Naive thymus-derived CD8-positive, alpha-beta T cell (primary cell): ENCODE data around the gene PDE9A. TPM values are rescaled to one million over a fixed set of nuclear protein-coding genes. Genes with fewer than 3 reads are reported as not detected.

Experiments used
- ATAC-seq, 2 donors: fragments of 150-1000 bp; cut with Tn5 transposase in 1 of 2; sonication (Bioruptor Pico), chemical (Tn5 transposase) in 1 of 2; 1 replicate in 1 of 2; 2 replicates in 1 of 2; pipeline ENCODE4 v1.10.0; 2021; ENCODE audit warnings: mild to moderate bottlenecking in 2 of 2, moderate library complexity in 2 of 2
- POLR2A ChIA-PET: fragments of 350-600 bp; sonication (Branson Sonifier 250); formaldehyde crosslinking; loops from one replicate; lab custom pipeline; 2021; ENCODE audit warnings: antibody characterized with exemption; lab: Charles Lee
- DNase-seq, 10 donors: peaks; one replicate each; pipeline versions ENCODE4 v3.0.0 to v3.0.0-alpha.2; 2020 to 2022
- H3K27ac Mint-ChIP-seq, 10 donors: one replicate each; pipeline ENCODE4 v1.8.0; 2020 to 2022; ENCODE audit warnings: mild to moderate bottlenecking in 10 of 10, mixed read lengths in 10 of 10, moderate library complexity in 4 of 10, inconsistent platforms in 1 of 10
- H3K27me3 Mint-ChIP-seq, 5 donors: one replicate each; pipeline ENCODE4 v1.8.0; 2021 to 2022; ENCODE audit warnings: mixed read lengths in 5 of 5
- H3K36me3 Mint-ChIP-seq, 3 donors: one replicate each; pipeline ENCODE4 v1.8.0; 2020 to 2022; ENCODE audit warnings: mixed read lengths in 3 of 3, mild to moderate bottlenecking in 2 of 3, inconsistent platforms in 1 of 3
- H3K4me1 Mint-ChIP-seq, 4 donors: one replicate each; pipeline ENCODE4 v1.8.0; 2021 to 2022; ENCODE audit warnings: mixed read lengths in 4 of 4
- H3K4me3 Mint-ChIP-seq, 10 donors: one replicate each; pipeline ENCODE4 v1.8.0; 2020 to 2022; ENCODE audit warnings: mild to moderate bottlenecking in 10 of 10, mixed read lengths in 10 of 10, moderate library complexity in 6 of 10, inconsistent platforms in 1 of 10
- H3K9me3 Mint-ChIP-seq, 9 donors: one replicate each; pipeline ENCODE4 v1.8.0; 2020 to 2022; ENCODE audit warnings: mixed read lengths in 9 of 9, mild to moderate bottlenecking in 3 of 9, inconsistent platforms in 1 of 9, moderate library complexity in 1 of 9
- polyA plus RNA-seq, 3 donors: library from polyadenylated mRNA; unstranded; fragments of 300-500 nt; fragmentation: Illumina TruSeq; gene quantifications; one replicate each; pipeline ENCODE4 v1.2.3, GENCODE V29; 2021
- total RNA-seq, 8 experiments: library from RNA in 2 of 8; stranded (reverse) in 2 of 8; gene quantifications; one replicate each; pipeline ENCODE4 v1.2.3 and lab custom pipeline; 2021 to 2026

The PDE9A gene
- total and polyA plus RNA-seq, 5 experiments from 2014 or later, result 3.6 to 17.1 (median 5.1) TPM

DNA sequence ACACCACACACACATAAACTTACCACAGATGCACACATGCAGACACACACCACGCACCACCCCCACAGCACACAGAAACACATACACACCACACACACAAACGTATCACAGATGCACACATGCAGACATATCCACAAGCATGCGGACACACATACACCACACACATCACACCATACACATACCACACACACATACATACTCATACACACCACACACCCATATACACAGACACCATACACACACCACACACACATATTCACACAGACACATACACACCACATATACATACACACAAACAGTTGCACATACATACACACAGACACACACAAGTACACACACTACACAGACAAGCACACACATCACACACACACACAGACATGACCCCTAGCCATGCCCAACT is 37.5 kb upstream of the PDE9A start:
- peaks cover 0 to 3% (median 1%) of the 10 kb centered on the region in 5 donors for H3K27me3 Mint-ChIP-seq
- H3K9me3 Mint-ChIP-seq, result peaks cover 0 to 9% (median 4%) of the 10 kb centered on the region in 9 donors
- no peak for DNase-seq
- no peak overlapping the region for H3K4me3 Mint-ChIP-seq
- peaks cover 0 to 10% (median 1%) of the 10 kb centered on the region in 4 donors for H3K4me1 Mint-ChIP-seq
- ATAC-seq, result no peak
- H3K27ac Mint-ChIP-seq, result no peak overlapping the region
- H3K36me3 Mint-ChIP-seq, result peaks cover 0 to 5% (median 2%) of the 10 kb centered on the region in 3 donors
- POLR2A ChIA-PET, result interaction anchor here (1.1 to 1.4 kb wide), 4 partner anchors 18 to 132 kb away, joined by 3 to 4 read pairs (median 3); no protein-coding TSS in a partner anchor

DNA sequence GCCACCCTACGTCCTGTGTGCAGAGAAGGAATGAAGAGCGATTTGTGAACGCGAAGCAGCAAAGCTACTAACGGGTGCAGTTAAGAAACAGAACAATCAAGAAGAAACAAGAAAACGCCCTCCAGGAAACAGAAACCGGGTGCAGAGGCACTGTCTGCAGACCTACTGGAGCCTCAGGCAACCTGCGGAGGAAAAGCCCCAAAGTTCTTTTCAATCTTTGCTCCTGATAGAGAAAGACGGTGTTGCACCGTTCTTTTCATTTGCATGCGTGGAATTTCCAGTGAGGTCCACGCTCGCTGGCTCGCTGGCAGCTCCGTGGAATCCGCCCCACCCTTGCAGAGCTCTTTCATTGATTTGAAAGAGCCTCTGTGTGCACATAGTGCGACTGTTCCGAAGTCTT is 37.0 kb upstream of the PDE9A start:
- H3K4me3 Mint-ChIP-seq, result no peak overlapping the region
- peaks cover 0 to 3% (median 1%) of the 10 kb centered on the region in 5 donors for H3K27me3 Mint-ChIP-seq
- peaks cover 0 to 10% (median 1%) of the 10 kb centered on the region in 4 donors for H3K4me1 Mint-ChIP-seq
- peaks cover 0 to 9% (median 4%) of the 10 kb centered on the region in 9 donors for H3K9me3 Mint-ChIP-seq
- peaks cover 0 to 5% (median 2%) of the 10 kb centered on the region in 3 donors for H3K36me3 Mint-ChIP-seq
- peak overlapping the region in 1 of 10 donors; percentile 78 for H3K27ac Mint-ChIP-seq
- POLR2A ChIA-PET, result interaction anchor here (1.1 to 1.4 kb wide), 4 partner anchors 19 to 131 kb away, joined by 3 to 4 read pairs (median 3); no protein-coding TSS in a partner anchor
- peak in 6 of 10 donors; percentile 16 to 59 (median 35) for DNase-seq
- ATAC-seq, result peak; percentile 22 to 44

- Mint-ChIP-seq H3K36me3 (peaks cover 0 to 5% (median 0%) of the 10 kb centered on the region in 3 donors), H3K27ac (peak overlapping the region in 1 of 10 donors; percentile 78), H3K4me3 (no peak overlapping the region), H3K27me3 (peaks cover 0 to 3% (median 1%) of the 10 kb centered on the region in 5 donors), H3K4me1 (peaks cover 0 to 10% (median 1%) of the 10 kb centered on the region in 4 donors), H3K9me3 (peaks cover 0 to 8% (median 3%) of the 10 kb centered on the region in 9 donors)
- POLR2A ChIA-PET, result interaction anchor here (1.1 to 1.4 kb wide), 4 partner anchors 19 to 131 kb away, joined by 3 to 4 read pairs (median 3); no protein-coding TSS in a partner anchor
- ATAC-seq (no peak), DNase-seq (no peak)
Measured at GRCh38 chr21:42616941-42617340, 36.5 kb upstream of the PDE9A start.

DNA sequence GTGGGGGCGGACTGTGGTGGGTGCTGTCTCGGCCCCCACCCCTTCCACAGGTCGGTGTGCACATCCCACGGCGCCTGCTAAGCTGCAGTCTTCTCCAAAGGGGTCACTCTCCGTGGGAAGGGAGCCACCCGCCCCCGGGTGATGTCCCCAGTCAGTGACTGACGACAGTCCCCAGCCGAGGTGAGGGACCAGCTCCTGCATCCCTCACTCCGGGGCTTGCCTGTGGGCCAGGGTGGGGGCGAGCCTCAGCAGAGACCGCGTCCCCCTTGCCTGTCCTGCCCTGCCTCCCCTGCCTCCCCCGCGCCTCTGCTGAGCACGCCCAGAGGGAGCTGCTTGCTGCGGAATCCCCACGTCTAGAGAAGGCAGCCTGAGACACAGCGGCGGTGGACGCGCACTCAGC is 35.9 kb upstream of the PDE9A start:
- ATAC-seq (no peak), DNase-seq (no peak)
- POLR2A ChIA-PET, result no interaction called here
- Mint-ChIP-seq H3K4me1 (peaks cover 0 to 10% (median 1%) of the 10 kb centered on the region in 4 donors), H3K27me3 (peaks cover 0 to 3% (median 1%) of the 10 kb centered on the region in 5 donors), H3K27ac (no peak overlapping the region), H3K4me3 (no peak overlapping the region), H3K36me3 (peaks cover 0 to 3% (median 0%) of the 10 kb centered on the region in 3 donors), H3K9me3 (peaks cover 0 to 3% (median 0%) of the 10 kb centered on the region in 9 donors)

DNA sequence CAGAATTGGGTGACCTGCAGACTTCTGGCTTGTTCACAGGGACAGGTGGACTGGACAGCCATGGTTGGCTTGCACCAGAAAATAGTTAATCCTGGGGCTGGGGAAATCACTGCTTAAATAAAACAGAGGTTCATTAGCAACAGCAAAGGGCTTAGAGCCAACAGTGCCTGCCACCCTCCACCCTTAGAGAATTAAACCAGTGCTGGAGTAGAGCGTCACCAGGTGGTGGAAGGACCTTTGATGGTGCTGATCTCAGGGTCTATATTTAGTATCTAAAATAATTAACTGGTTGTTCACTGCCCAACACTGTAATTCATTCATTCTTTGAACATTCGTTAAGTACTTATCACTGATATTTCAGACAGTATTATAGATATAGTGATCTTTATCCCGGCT is 34.7 kb upstream of the PDE9A start:
- DNase-seq, result no peak
- H3K27me3 Mint-ChIP-seq, result peaks cover 0 to 4% (median 1%) of the 10 kb centered on the region in 5 donors
- H3K4me1 Mint-ChIP-seq, result peaks cover 0 to 5% (median under 1%) of the 10 kb centered on the region in 4 donors
- POLR2A ChIA-PET, result no interaction called here
- H3K36me3 Mint-ChIP-seq, result no peaks in the 10 kb centered on the region
- H3K9me3 Mint-ChIP-seq, result no peaks in the 10 kb centered on the region
- peak overlapping the region in 1 of 10 donors; percentile 36 for H3K4me3 Mint-ChIP-seq
- peak overlapping the region in 2 of 10 donors; percentile 7 to 37 for H3K27ac Mint-ChIP-seq
- ATAC-seq, result no peak

DNA sequence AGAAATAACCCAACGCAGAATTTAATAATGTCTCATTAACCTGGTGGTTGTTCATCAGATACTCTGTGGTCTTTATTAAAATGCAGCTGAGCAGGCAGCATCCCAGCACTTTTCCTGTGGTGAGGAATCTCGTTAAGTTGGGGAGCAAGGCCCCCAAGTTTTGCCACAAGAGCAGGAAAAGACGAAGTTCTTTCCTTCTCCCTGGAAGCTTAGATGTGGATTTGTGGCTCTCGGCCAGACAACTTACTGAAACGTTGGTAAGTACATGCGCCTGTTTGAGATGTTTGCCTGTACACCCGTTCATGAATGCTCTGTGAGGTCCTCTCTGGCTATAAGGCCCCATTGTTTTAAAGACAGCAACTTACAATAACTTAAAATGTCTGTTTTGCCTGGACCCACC is 34.3 kb upstream of the PDE9A start:
- ATAC-seq (no peak), DNase-seq (no peak)
- no peaks in the 10 kb centered on the region for H3K36me3 Mint-ChIP-seq
- POLR2A ChIA-PET, result no interaction called here
- H3K4me1 Mint-ChIP-seq, result peaks cover 0 to 6% (median 0%) of the 10 kb centered on the region in 4 donors
- no peaks in the 10 kb centered on the region for H3K9me3 Mint-ChIP-seq
- H3K27ac Mint-ChIP-seq, result peak overlapping the region in 1 of 10 donors; percentile 37
- H3K4me3 Mint-ChIP-seq, result peak overlapping the region in 1 of 10 donors; percentile 36
- peaks cover 0 to 7% (median 1%) of the 10 kb centered on the region in 5 donors for H3K27me3 Mint-ChIP-seq

GRCh38 chr21:42619841-42620240 is 33.6 kb upstream of the PDE9A start:
- H3K27me3 Mint-ChIP-seq, result peaks cover 0 to 7% (median 1%) of the 10 kb centered on the region in 5 donors

DNA sequence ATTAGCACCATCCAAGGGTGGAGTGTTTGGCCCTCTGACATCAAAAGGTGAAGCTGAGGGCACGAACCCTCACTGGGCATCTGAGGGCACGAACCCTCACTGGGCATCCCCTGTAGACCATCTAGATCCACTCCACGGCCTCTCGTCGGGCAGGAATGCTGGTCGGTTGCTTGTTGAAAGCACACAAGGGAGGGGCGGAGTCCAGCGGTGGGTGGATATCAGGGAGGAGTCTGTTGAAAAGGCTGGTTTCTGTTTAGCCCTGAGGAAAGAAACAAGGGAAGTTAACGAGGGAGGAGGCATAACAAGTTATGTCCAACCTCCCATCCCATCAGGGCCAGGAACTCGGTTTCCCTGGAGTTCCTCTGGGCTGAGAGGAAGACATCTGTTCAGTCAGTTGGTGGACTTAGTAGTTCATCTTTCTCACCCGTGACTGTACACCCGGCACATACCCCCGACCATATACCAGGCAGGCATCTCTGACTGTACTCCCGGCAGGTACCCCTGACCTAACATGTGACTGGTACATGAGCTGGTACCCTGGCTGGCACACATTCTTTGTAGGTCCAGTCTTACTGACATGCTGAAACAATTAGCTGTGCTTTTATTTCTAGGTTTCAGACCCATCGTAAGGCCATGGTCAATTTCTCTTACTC is 32.1 kb upstream of the PDE9A start:
- no peak overlapping the region for H3K27ac Mint-ChIP-seq
- H3K4me1 Mint-ChIP-seq, result peaks cover 0 to 5% (median 0%) of the 10 kb centered on the region in 4 donors
- H3K27me3 Mint-ChIP-seq, result peaks cover 0 to 7% (median 1%) of the 10 kb centered on the region in 5 donors
- DNase-seq, result no peak
- ATAC-seq, result no peak
- POLR2A ChIA-PET, result interaction anchor here (0.6 kb wide), 1 partner anchor 203 kb away, joined by 3 read pairs; no protein-coding TSS in a partner anchor
- H3K4me3 Mint-ChIP-seq, result no peak overlapping the region
- no peaks in the 10 kb centered on the region for H3K36me3 Mint-ChIP-seq
- H3K9me3 Mint-ChIP-seq, result no peaks in the 10 kb centered on the region

More at GRCh38 chr21:42619841-42620240, 33.6 kb upstream of the PDE9A start:
- Mint-ChIP-seq H3K27ac (no peak overlapping the region), H3K9me3 (no peaks in the 10 kb centered on the region), H3K4me3 (no peak overlapping the region), H3K4me1 (peaks cover 0 to 5% (median 0%) of the 10 kb centered on the region in 4 donors), H3K36me3 (no peaks in the 10 kb centered on the region)
- no peak for DNase-seq
- ATAC-seq, result no peak
- POLR2A ChIA-PET, result no interaction called here

- Mint-ChIP-seq H3K36me3 (no peaks in the 10 kb centered on the region), H3K4me3 (no peak overlapping the region), H3K9me3 (no peaks in the 10 kb centered on the region), H3K27ac (no peak overlapping the region), H3K4me1 (peaks cover 0 to 4% (median 0%) of the 10 kb centered on the region in 4 donors), H3K27me3 (peaks cover 0 to 7% (median 1%) of the 10 kb centered on the region in 5 donors)
- POLR2A ChIA-PET, result no interaction called here
- ATAC-seq (no peak), DNase-seq (no peak)
Measured at GRCh38 chr21:42621819-42622177, 31.6 kb upstream of the PDE9A start.

- H3K27ac Mint-ChIP-seq, result no peak overlapping the region
- H3K27me3 Mint-ChIP-seq, result peaks cover 0 to 7% (median 1%) of the 10 kb centered on the region in 5 donors
- POLR2A ChIA-PET, result no interaction called here
- H3K9me3 Mint-ChIP-seq, result no peaks in the 10 kb centered on the region
- no peaks in the 10 kb centered on the region for H3K36me3 Mint-ChIP-seq
- no peak for ATAC-seq
- no peak overlapping the region for H3K4me3 Mint-ChIP-seq
- H3K4me1 Mint-ChIP-seq, result peaks cover 0 to 3% (median 0%) of the 10 kb centered on the region in 4 donors
- no peak for DNase-seq
Measured at GRCh38 chr21:42622284-42622683, 31.1 kb upstream of the PDE9A start.

DNA sequence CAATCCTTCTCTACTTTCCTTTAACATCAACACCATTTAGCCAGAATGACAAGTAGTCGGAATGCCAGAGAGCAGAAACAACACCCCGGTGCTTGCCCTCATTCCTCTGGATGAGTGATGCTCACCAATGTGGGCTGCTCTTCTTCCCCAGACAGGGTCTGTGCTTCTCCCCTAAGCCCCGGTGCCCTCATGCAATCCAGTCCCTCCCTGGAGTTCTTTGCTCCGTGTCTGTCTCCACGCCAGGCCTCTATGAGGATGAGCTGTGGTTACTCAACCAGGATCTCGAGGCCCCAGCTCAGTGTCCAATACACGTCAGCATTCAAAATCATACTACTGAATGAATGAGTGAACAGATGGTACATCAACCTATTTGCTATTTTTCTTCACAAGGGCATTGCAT is 29.7 kb upstream of the PDE9A start:
- no peak for ATAC-seq
- H3K27me3 Mint-ChIP-seq, result peaks cover 0 to 7% (median 1%) of the 10 kb centered on the region in 5 donors
- H3K4me3 Mint-ChIP-seq, result no peak overlapping the region
- H3K27ac Mint-ChIP-seq, result peak overlapping the region in 2 of 10 donors; percentile 20 to 37
- peaks cover 0 to 3% (median under 1%) of the 10 kb centered on the region in 4 donors for H3K4me1 Mint-ChIP-seq
- POLR2A ChIA-PET, result no interaction called here
- no peaks in the 10 kb centered on the region for H3K9me3 Mint-ChIP-seq
- no peaks in the 10 kb centered on the region for H3K36me3 Mint-ChIP-seq
- DNase-seq, result no peak

GRCh38 chr21:42624095-42624790 is 29.2 kb upstream of the PDE9A start:
- DNase-seq, result no peak
- no peak for ATAC-seq
- Mint-ChIP-seq H3K9me3 (no peaks in the 10 kb centered on the region), H3K27ac (peak overlapping the region in 1 of 10 donors; percentile 65), H3K36me3 (no peaks in the 10 kb centered on the region), H3K4me1 (peaks cover 0 to 3% (median under 1%) of the 10 kb centered on the region in 4 donors), H3K27me3 (peaks cover 0 to 7% (median 1%) of the 10 kb centered on the region in 5 donors), H3K4me3 (no peak overlapping the region)
- POLR2A ChIA-PET, result no interaction called here
